RCC 7860 (cell line): ENCODE measurements around the gene PRR22.

Source experiments
- DNase-seq: peaks from one replicate; pipeline ENCODE4 v3.0.0-alpha.2; 2015; ENCODE audit warnings: low spot score
- FAIRE-seq: peaks from 2 replicates; lab custom pipeline; 2012; peaks lifted over from hg19 to GRCh38; lab: Jason Lieb, UNC

The PRR22 gene

DNA sequence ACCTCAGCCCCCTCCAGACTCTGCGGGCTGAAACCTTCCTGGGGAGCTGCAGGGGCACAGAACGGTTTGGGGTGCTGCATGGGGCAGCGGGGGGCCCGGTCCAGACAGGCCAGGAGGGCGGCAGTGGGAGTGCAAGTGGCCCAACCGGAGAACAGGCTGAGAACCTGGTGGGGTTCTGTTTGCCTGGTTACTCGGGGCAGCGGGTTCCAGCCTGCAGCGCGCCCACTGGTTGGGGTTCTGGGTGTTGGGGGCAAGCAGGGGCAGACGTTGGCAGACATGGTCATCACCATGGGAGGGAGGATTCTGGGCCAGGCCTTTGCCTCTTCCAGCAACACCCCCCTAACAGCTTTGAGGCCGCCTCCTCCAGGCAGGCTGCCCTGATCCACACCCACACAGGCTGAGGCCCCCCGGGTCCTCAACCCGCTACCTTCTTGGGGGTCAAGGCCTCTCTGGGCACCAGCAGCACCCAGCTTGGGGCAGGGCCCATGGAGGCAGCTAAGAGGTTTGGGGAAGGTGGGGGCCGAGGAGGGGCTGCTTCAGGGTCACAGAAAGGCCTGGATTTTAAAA lies at the start of gene PRR22:
Gene PRR22, minus strand, starts transcription at position 166 of the 567 bp plus-strand sequence. Its CDS starts 86 bp downstream, at position 80.
- DNase-seq (no peak), FAIRE-seq (no peak)

GRCh38 chr19:5832527-5833216 lies 48.1 kb upstream of the PRR22 start:
- DNase-seq (no peak), FAIRE-seq (no peak)

DNA sequence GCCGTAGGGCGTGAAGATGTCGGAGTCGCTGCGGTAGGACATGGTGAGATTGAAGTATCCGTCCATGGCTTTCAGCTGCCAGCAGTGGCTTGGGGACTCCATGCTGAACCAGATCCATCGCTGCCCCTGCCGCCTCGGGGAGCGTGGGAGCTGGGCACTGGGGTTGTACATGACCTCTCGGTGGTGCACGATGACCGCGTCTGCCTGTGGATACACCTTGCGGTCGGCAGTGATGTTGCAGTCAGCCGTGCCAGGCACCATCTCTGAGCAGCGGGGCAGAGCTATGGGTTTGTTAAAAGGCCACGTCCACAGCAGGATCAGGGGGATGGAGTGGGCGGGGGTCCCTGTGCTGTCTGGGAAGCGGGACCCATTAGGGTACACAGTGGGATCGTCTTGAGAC lies 47.5 kb upstream of the PRR22 start:
- no peak for DNase-seq
- FAIRE-seq: no peak

DNA sequence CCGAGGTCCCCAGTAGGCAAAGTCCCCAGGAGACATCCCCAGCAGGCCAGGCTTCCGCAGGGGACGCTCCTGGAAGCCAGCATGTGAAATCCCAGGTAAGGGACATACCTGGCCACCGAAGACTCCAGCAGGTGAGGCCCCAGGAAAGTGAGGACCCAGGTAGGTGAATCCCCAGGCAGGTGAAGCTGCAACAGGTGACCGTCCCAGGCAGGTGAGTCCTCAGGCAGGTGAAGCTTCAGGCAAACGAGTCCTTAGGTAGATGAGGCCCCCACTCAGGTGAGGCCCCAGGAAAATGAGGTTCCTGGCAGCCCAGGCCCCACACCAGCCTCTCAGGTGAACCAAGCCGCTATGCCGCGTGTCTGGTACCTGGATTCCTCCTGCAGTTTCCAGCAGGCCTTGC lies 46.6 kb upstream of the PRR22 start:
- FAIRE-seq: no peak

GRCh38 chr19:5829567-5830310 lies 45.2 kb upstream of the PRR22 start:
- FAIRE-seq (no peak), DNase-seq (no peak)

More for the DNA sequence above, 46.6 kb upstream of the PRR22 start:
- DNase-seq: no peak

DNA sequence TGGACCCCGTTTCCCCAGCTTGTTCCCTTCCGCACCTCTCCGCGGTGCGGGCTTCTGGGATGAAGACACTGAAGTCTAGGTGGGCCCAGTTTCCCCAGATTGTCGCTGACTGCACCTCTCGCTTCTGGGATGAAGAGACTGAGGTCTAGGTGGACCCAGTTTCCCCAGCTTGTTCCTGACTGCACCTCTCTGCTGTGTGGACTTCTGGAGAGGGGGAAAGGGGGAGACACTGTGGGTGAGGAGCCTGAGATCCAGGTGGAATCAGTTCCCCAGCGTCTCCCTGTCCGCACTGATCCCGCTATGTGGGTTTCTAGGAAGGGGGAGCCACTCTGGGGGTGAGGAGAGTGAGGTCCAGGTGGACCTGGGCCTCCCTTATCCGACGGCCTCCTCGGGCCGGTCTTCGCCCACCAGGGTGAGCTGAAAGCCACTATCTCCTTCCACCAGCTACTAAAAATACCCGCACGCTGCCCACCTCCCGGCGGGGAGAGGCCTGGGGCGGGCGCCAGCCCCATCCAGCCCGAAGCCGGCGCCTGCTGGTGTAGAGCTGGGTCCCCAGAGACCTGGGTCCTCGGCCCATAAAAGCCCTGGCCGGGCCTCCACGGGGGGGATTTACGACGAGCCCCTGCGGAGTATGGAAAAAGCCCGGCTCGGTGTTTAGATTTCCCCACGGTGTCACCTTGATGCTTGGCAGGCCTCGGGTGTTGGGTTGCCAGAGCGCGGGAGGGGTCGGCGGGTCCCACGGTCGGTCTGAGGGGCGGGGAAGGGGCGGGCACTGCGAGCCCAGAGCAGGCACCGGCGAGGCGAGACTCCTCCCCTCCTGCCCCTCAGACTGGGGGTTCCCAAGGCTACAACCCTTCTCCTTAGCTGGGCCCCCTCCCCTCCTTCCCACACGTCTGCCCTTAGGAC lies 44.4 kb upstream of the PRR22 start:
- no peak for DNase-seq
- no peak for FAIRE-seq

- peak; percentile 80 for DNase-seq
- no peak for FAIRE-seq
These were observed 43.5 kb upstream of the PRR22 start for GRCh38 chr19:5827891-5828660.

GRCh38 chr19:5827342-5827890 lies 42.9 kb upstream of the PRR22 start:
- no peak for FAIRE-seq
- DNase-seq: no peak

GRCh38 chr19:5826531-5827341 lies 42.2 kb upstream of the PRR22 start:
- no peak for FAIRE-seq
- DNase-seq: peak; percentile 29

- DNase-seq (no peak), FAIRE-seq (no peak)
These were observed 40.6 kb upstream of the PRR22 start for GRCh38 chr19:5825178-5825577.

DNA sequence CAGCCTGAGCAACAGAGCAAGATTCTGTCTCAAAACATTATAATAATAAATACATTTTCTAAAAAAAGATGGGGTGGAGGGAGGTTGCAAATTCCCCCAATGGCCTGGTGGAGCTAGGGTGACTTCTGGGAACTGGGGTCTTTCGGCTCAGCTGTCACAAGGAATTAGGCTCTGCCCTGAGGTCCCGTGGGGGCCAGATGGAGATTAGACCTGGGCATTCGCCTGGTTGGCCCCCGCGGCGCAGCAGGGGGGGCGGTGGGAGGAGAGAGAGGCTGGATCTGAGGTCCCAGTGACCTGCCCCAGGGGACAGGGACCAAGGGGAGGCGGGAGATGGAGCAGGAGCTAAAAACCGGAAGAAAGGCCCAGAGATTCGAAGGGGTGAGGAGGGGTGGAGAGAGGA lies 40.2 kb upstream of the PRR22 start:
- DNase-seq (no peak), FAIRE-seq (no peak)

DNA sequence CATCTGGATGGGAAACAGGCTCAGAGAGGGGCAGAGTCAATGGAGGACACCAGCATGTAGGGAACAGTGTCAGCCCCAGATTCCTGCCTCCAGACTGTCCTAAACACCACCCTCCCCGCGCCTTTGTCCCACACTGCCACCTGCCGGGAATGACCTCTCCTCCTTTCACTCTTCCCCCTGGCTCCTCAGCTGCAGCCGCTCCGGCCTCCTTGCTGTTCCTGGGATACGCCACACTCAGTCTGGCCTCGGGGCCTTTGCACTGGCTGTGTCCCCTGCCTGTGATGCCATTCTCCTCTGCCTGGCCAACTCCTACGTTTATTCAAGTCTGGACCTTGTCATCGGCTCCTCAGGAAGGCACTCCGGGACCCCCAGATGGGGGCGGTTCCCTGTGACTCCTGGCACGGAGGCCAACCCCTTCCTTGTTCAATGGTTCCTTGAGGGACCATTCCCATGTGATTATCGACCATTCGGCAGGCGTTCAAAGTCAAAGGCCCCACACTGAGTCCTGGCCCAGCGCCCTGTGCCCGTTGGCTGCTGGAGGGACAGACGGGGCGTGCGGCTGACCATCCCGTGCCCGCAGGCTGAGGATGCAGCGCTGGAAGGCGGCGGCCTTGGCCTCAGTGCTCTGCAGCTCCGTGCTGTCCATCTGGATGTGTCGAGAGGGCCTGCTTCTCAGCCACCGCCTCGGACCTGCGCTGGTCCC lies 39.2 kb upstream of the PRR22 start:
- FAIRE-seq: no peak
- no peak for DNase-seq

GRCh38 chr19:5822181-5822844 lies 37.8 kb upstream of the PRR22 start:
- DNase-seq (no peak), FAIRE-seq (no peak)

- FAIRE-seq (no peak), DNase-seq (no peak)
These were observed 37.1 kb upstream of the PRR22 start for GRCh38 chr19:5821521-5822180.

DNA sequence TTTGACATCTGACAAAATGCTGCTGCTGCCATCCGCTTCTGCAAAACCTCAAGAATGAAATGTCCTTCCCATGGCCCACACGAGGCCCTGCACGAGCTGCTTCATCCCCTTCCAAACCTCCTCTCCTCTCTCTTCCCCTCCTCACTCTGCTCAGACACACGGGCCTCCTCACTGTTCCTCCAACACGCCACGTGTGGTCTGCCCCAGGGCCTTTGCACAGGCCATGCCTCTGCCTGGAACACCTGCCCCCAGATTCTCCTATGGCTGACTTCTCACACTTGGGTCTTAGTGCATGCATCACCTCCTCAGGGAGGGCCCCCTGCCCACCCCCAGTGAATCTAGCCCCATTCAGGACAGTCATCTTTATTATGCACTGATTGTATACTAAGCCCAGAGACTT lies 36.2 kb upstream of the PRR22 start:
- FAIRE-seq: no peak
- DNase-seq: no peak

- DNase-seq: no peak
- no peak for FAIRE-seq
These were observed 34.0 kb upstream of the PRR22 start for GRCh38 chr19:5818594-5818993.

DNA sequence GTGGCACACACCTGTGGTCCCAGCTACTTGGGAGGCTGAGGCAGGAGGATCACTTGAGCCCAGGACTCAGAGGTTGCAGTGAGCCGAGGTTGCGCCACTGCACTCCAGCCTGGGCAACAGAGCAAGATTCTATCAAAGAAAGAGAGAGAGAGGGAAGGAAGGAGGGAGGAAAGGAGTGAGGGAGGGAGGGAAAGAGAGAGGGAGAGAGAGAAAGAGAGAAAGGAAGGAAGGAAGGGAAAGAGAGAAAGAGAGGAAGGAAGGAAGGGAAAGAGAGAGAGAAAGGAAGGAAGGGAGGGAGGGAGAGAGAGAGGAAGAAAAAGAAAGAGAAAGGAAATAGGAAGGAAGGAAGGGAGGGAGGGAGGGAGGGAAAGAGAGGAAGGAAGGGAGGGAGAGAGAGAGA lies 32.7 kb upstream of the PRR22 start:
- no peak for DNase-seq
- no peak for FAIRE-seq

DNA sequence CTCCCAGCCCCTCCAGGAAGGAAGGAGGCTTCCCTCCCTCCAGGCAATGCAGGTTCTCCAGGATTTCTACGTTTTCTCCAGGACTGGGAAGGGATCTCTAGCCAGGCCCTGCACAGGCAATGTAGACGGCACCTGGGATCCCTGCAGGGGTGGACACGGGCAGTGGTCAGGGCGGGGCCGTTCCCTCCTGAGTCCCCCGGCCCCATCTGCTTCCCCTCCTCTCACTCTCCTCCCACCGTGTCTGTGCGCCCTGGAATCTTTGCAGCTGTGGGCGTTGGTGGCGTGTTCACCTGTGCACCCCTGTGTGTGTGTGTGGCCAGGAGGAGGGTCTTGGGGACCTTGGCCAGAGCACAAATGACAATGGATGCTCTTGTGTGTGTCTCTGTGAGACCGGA lies 30.3 kb upstream of the PRR22 start:
- no peak for FAIRE-seq

More for the DNA sequence above, 30.3 kb upstream of the PRR22 start:
- no peak for DNase-seq
